ENCODE results near the gene EIF2B1.

Gene EIF2B1

DNA sequence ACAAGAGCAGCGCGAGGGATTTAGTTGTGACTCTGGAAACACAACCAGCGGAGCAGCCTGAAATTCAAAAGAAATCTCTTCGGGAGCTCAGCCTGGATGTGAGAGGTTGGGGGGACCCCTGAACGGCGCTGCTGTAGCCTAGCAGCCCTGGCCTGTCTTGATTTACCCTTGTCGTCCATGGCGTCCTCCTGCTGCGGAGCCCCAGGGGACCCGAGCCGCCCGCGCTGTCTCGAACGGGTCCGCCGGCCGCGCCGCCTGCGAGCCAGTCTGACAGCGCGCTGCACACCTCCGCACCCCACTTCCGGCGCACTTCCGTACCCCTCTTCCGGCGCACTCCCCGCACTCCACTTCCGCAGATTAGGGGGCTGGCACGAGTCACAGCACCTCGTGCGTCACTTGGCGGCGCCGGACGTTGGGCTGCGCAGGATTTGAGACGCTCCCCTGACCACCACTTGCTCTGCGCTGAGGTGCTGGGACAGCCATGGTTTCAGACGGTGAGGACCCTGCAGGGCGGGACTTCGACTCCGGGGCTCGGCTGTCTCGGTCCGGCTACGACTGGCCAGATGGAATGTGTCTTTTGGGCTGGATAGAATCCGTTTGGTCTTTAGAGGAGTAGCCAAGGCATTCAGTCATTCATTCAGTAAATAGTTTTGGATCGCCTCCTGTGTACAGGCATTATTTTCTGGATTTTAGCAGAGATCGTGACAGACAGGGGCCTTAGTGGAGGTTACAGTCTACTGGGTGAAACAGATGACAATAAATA lies at the start of gene EIF2B1, which contains the start of gene GTF2H3 (continued):
- TF ChIP-seq ZNF398 (tag by site-specific recombination; IDR thresholded peaks at IDR 0.05) (peak; percentile 26; the same call in 1 of the 2 replicates), ZNF274 (IDR thresholded peaks at IDR 0.05; ENCODE audit: low read length) (no peak), ZNF274 (tag by site-specific recombination; IDR thresholded peaks at IDR 0.05; ENCODE audit: borderline replicate concordance) (no peak), ZBTB7A (tag by site-specific recombination; IDR thresholded peaks at IDR 0.05; ENCODE audit: low read depth) (peak; percentile 64; the same call in 1 of the 2 replicates), SP2 (tag by site-specific recombination; IDR thresholded peaks at IDR 0.05) (peak; percentile 97), ZNF654 (tag by site-specific recombination; IDR thresholded peaks at IDR 0.05; ENCODE audit: low read depth) (no peak), WT1 (tag by site-specific recombination; IDR thresholded peaks at IDR 0.05) (peak; percentile 61; the same call in 1 of the 2 replicates), ZNF146 (tag by site-specific recombination; IDR thresholded peaks at IDR 0.05) (peak; percentile 5; the same call in 1 of the 2 replicates), ZNF302 (tag by site-specific recombination; IDR thresholded peaks at IDR 0.05; ENCODE audit: low read depth) (no peak), GLI4 (tag by site-specific recombination; IDR thresholded peaks at IDR 0.05) (no peak), ZNF324 (tag by site-specific recombination; IDR thresholded peaks at IDR 0.05) (no peak), ZSCAN16 (tag by site-specific recombination; IDR thresholded peaks at IDR 0.05) (no peak), ZNF692 (tag by site-specific recombination; IDR thresholded peaks at IDR 0.05) (peak; percentile 65; the same call in 1 of the 2 replicates), ZBTB48 (tag by site-specific recombination; IDR thresholded peaks at IDR 0.05) (peak; percentile 90), ZNF621 (tag by site-specific recombination; IDR thresholded peaks at IDR 0.05) (no peak), ZNF433 (tag by site-specific recombination; IDR thresholded peaks at IDR 0.05; ENCODE audit: low read depth) (no peak), ZNF132 (tag by site-specific recombination; IDR thresholded peaks at IDR 0.05; ENCODE audit: borderline replicate concordance) (no peak), KLF17 (tag by site-specific recombination; IDR thresholded peaks at IDR 0.05) (peak; percentile 62; the same call in 1 of the 2 replicates), KLF10 (tag by site-specific recombination; IDR thresholded peaks at IDR 0.05) (peak; percentile 74), ZFP37 (tag by site-specific recombination; IDR thresholded peaks at IDR 0.05) (no peak), ZNF341 (tag by site-specific recombination; IDR thresholded peaks at IDR 0.05; ENCODE audit: low read depth) (peak; percentile 50; the same call in 1 of the 2 replicates), ZNF140 (tag by site-specific recombination; IDR thresholded peaks at IDR 0.05) (no peak), KLF1 (tag by site-specific recombination; IDR thresholded peaks at IDR 0.05) (peak; percentile 21), ZIC2 (tag by site-specific recombination; IDR thresholded peaks at IDR 0.05) (peak; percentile 68), ZBTB6 (tag by site-specific recombination; IDR thresholded peaks at IDR 0.05) (no peak), PRDM4 (tag by site-specific recombination; IDR thresholded peaks at IDR 0.05) (no peak)
- TF ChIP-seq, protein P1, sequence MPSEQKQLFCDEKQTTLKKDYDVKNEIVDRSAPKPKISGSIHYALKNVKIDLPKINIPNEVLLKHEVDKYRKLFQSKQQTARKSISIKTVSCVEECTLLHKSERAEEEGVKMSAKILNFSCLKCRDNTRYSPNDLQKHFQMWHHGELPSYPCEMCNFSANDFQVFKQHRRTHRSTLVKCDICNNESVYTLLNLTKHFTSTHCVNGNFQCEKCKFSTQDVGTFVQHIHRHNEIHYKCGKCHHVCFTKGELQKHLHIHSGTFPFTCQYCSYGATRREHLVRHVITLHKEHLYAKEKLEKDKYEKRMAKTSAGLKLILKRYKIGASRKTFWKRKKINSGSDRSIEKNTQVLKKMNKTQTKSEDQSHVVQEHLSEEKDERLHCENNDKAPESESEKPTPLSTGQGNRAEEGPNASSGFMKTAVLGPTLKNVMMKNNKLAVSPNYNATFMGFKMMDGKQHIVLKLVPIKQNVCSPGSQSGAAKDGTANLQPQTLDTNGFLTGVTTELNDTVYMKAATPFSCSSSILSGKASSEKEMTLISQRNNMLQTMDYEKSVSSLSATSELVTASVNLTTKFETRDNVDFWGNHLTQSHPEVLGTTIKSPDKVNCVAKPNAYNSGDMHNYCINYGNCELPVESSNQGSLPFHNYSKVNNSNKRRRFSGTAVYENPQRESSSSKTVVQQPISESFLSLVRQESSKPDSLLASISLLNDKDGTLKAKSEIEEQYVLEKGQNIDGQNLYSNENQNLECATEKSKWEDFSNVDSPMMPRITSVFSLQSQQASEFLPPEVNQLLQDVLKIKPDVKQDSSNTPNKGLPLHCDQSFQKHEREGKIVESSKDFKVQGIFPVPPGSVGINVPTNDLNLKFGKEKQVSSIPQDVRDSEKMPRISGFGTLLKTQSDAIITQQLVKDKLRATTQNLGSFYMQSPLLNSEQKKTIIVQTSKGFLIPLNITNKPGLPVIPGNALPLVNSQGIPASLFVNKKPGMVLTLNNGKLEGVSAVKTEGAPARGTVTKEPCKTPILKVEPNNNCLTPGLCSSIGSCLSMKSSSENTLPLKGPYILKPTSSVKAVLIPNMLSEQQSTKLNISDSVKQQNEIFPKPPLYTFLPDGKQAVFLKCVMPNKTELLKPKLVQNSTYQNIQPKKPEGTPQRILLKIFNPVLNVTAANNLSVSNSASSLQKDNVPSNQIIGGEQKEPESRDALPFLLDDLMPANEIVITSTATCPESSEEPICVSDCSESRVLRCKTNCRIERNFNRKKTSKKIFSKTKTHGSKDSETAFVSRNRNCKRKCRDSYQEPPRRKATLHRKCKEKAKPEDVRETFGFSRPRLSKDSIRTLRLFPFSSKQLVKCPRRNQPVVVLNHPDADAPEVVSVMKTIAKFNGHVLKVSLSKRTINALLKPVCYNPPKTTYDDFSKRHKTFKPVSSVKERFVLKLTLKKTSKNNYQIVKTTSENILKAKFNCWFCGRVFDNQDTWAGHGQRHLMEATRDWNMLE (tag by site-specific recombination; conservative IDR thresholded peaks at IDR 0.05; ENCODE audit: low read depth): peak; percentile 92
